Endodermal cell (in vitro differentiated cells): Measurements from ENCODE around the gene GUCA1A. TPM values are rescaled to one million over a fixed set of nuclear protein-coding genes. Genes with fewer than 3 reads are reported as not detected.

Experiments used
- DNase-seq: peaks from one replicate; pipeline ENCODE4 v3.0.0-alpha.2; 2017
- H3K27ac ChIP-seq: 2 replicates; pipeline ENCODE4 v1.5.1; 2013; ENCODE audit warnings: mild to moderate bottlenecking, low read depth, low read length, moderate library complexity
- H3K27me3 ChIP-seq: 2 replicates; pipeline ENCODE4 v1.6.1; 2013; ENCODE audit warnings: mild to moderate bottlenecking, low read length, moderate library complexity; ENCODE audit not compliant: insufficient read depth, control insufficient read depth, poor library complexity, severe bottlenecking
- H3K36me3 ChIP-seq: 2 replicates; pipeline ENCODE4 v1.7.0; 2013; ENCODE audit warnings: mild to moderate bottlenecking, low read length, moderate library complexity; ENCODE audit not compliant: control insufficient read depth, insufficient read depth
- H3K4me1 ChIP-seq: one replicate; pipeline ENCODE4 v1.7.0; 2013; ENCODE audit warnings: low read length; ENCODE audit not compliant: control insufficient read depth, insufficient read depth
- H3K4me3 ChIP-seq: 2 replicates; pipeline ENCODE4 v1.5.1; 2013; ENCODE audit warnings: mild to moderate bottlenecking, low read length, moderate library complexity
- H3K9ac ChIP-seq: 2 replicates; pipeline ENCODE4 v1.6.1; 2013; ENCODE audit warnings: mild to moderate bottlenecking, low read length, moderate library complexity; ENCODE audit not compliant: poor library complexity, severe bottlenecking; ENCODE audit errors: extremely low read depth
- H3K9me3 ChIP-seq: 2 replicates; pipeline ENCODE4 v1.6.1; 2013; ENCODE audit warnings: mild to moderate bottlenecking, low read length, moderate library complexity; ENCODE audit not compliant: control insufficient read depth
- H3K27ac Mint-ChIP-seq: 2 replicates; pipeline ENCODE4 v1.8.0; 2020; ENCODE audit warnings: mixed read lengths
- H3K27me3 Mint-ChIP-seq: 2 replicates; pipeline ENCODE4 v1.8.0; 2021; ENCODE audit warnings: mild to moderate bottlenecking, mixed read lengths; ENCODE audit not compliant: insufficient read depth
- H3K36me3 Mint-ChIP-seq: 2 replicates; pipeline ENCODE4 v1.8.0; 2020; ENCODE audit warnings: low read depth, mixed read lengths
- H3K4me1 Mint-ChIP-seq: 2 replicates; pipeline ENCODE4 v1.8.0; 2020; ENCODE audit warnings: mixed read lengths
- H3K4me3 Mint-ChIP-seq: 2 replicates; pipeline ENCODE4 v1.8.0; 2020; ENCODE audit warnings: mild to moderate bottlenecking, moderate library complexity, mixed read lengths
- H3K9me3 Mint-ChIP-seq: 2 replicates; pipeline ENCODE4 v1.8.0; 2020; ENCODE audit warnings: mild to moderate bottlenecking, mixed read lengths
- WGBS, 2 experiments: methylation state at CpG; one replicate each; pipeline versions ENCODE4 v1.1.5 to v1.1.7; 2013; ENCODE audit warnings: missing lambda C conversion rate in 2 of 2, mixed read lengths in 1 of 2; ENCODE audit not compliant: insufficient coverage in 1 of 2, insufficient read length in 1 of 2; 5-methylcytosine and 5-hydroxymethylcytosine counted together
- total RNA-seq, 2 donors: library from RNA; stranded (reverse); fragmentation: NEBNext Ultra II Directional in 1 of 2; extraction: Animal tissue kit (Norgen Biotek cat#: 25700) in 1 of 2; gene quantifications; 2 replicates in 1 of 2; 3 replicates in 1 of 2; pipeline ENCODE4 v1.2.1, GENCODE V29; 2021
- TF ChIP-seq, protein P1 (sequence below): fragments of 200-600 bp; sonication (generic); conservative IDR thresholded peaks from 2 replicates; pipeline ENCODE4 v1.5.0; 2021; ENCODE audit warnings: antibody characterized with exemption, mild to moderate bottlenecking

Gene GUCA1A
- total RNA-seq, 2 donors from 2014 or later, result 3.9 to 4.4 TPM

- peaks cover 59% of the 10 kb centered on the region for H3K36me3 Mint-ChIP-seq
- Histone ChIP-seq H3K4me3 (no peak overlapping the region), H3K9me3 (no peaks in the 10 kb centered on the region), H3K9ac (no peak overlapping the region), H3K27ac (no peak overlapping the region), H3K36me3 (peaks cover 12% of the 10 kb centered on the region), H3K27me3 (no peaks in the 10 kb centered on the region), H3K4me1 (peaks cover 3% of the 10 kb centered on the region)
- no peaks in the 10 kb centered on the region for H3K9me3 Mint-ChIP-seq
- no peak for DNase-seq
- no peak overlapping the region for H3K27ac Mint-ChIP-seq
- H3K4me1 Mint-ChIP-seq, result peaks cover 8% of the 10 kb centered on the region
- no peaks in the 10 kb centered on the region for H3K27me3 Mint-ChIP-seq
- TF ChIP-seq, protein P1, sequence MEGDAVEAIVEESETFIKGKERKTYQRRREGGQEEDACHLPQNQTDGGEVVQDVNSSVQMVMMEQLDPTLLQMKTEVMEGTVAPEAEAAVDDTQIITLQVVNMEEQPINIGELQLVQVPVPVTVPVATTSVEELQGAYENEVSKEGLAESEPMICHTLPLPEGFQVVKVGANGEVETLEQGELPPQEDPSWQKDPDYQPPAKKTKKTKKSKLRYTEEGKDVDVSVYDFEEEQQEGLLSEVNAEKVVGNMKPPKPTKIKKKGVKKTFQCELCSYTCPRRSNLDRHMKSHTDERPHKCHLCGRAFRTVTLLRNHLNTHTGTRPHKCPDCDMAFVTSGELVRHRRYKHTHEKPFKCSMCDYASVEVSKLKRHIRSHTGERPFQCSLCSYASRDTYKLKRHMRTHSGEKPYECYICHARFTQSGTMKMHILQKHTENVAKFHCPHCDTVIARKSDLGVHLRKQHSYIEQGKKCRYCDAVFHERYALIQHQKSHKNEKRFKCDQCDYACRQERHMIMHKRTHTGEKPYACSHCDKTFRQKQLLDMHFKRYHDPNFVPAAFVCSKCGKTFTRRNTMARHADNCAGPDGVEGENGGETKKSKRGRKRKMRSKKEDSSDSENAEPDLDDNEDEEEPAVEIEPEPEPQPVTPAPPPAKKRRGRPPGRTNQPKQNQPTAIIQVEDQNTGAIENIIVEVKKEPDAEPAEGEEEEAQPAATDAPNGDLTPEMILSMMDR, result no peak
- H3K4me3 Mint-ChIP-seq, result no peak overlapping the region
- 96% methylated on average over 2 of the region's 2 CpGs; no CpG with 5 or more reads in 1 of the 2 experiments for WGBS, 2 experiments
These were observed 43.8 kb upstream of the GUCA1A start for GRCh38 chr6:42129360-42129676.

- 80 to 89% methylated on average over 6 to 11 of the region's 11 CpGs for WGBS, 2 experiments
- peaks cover 49% of the 10 kb centered on the region for H3K36me3 Mint-ChIP-seq
These were observed 41.6 kb upstream of the GUCA1A start for GRCh38 chr6:42131531-42131930.

DNA sequence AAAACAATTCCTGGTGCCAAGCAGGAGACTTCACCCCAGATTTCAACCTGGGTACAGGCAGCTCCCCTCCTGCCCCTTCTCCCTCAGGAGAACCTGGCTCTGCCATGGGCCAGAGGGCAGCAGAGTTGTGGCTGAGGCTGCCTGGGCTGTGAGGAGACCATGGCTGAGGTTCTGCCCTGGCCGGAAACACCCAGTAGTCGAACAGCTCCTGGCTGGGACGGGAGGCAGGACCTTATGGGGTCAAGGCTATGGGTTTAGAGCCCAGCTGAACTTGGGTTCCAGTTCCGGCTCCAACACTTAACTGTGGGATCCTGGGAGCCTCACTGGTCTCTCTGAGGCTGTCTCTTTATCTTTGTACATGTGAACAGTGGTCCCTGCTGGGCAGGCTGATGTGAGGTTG lies 39.2 kb upstream of the GUCA1A start:
- Mint-ChIP-seq H3K27ac (no peak overlapping the region), H3K4me1 (peaks cover 28% of the 10 kb centered on the region), H3K27me3 (no peaks in the 10 kb centered on the region), H3K9me3 (no peaks in the 10 kb centered on the region), H3K36me3 (peaks cover 33% of the 10 kb centered on the region), H3K4me3 (no peak overlapping the region)
- Histone ChIP-seq H3K4me1 (peaks cover 22% of the 10 kb centered on the region), H3K27ac (no peak overlapping the region), H3K9ac (no peak overlapping the region), H3K36me3 (no peaks in the 10 kb centered on the region), H3K9me3 (no peaks in the 10 kb centered on the region), H3K27me3 (no peaks in the 10 kb centered on the region), H3K4me3 (no peak overlapping the region)
- 89 to 91% methylated on average over 4 of the region's 4 CpGs for WGBS, 2 experiments
- no peak for DNase-seq
- TF ChIP-seq, protein P1, result no peak

More at GRCh38 chr6:42131531-42131930, 41.6 kb upstream of the GUCA1A start:
- peaks cover 9% of the 10 kb centered on the region for H3K4me1 Mint-ChIP-seq
- no peak overlapping the region for H3K27ac ChIP-seq
- no peaks in the 10 kb centered on the region for H3K27me3 Mint-ChIP-seq
- no peaks in the 10 kb centered on the region for H3K9me3 Mint-ChIP-seq
- H3K4me1 ChIP-seq, result peaks cover 5% of the 10 kb centered on the region
- no peak overlapping the region for H3K4me3 ChIP-seq
- peaks cover 6% of the 10 kb centered on the region for H3K36me3 ChIP-seq
- TF ChIP-seq, protein P1, result no peak
- no peak overlapping the region for H3K27ac Mint-ChIP-seq
- H3K9me3 ChIP-seq, result no peaks in the 10 kb centered on the region
- H3K9ac ChIP-seq, result no peak overlapping the region
- DNase-seq, result no peak
- H3K4me3 Mint-ChIP-seq, result no peak overlapping the region
- no peaks in the 10 kb centered on the region for H3K27me3 ChIP-seq
